Articular chondrocyte of knee joint (primary cell): ENCODE measurements around the gene SARS2. TPM values are rescaled to one million over a fixed set of nuclear protein-coding genes. Genes with fewer than 3 reads are reported as not detected.

Source experiments
- total RNA-seq: library from RNA; depleted of rRNA; stranded (reverse); fragments of >200 nt; gene quantifications from 2 replicates; pipeline ENCODE4 v1.2.3, GENCODE V29; 2012

The SARS2 gene
- 10.2 and 14.1 TPM in 2 replicates for total RNA-seq

DNA sequence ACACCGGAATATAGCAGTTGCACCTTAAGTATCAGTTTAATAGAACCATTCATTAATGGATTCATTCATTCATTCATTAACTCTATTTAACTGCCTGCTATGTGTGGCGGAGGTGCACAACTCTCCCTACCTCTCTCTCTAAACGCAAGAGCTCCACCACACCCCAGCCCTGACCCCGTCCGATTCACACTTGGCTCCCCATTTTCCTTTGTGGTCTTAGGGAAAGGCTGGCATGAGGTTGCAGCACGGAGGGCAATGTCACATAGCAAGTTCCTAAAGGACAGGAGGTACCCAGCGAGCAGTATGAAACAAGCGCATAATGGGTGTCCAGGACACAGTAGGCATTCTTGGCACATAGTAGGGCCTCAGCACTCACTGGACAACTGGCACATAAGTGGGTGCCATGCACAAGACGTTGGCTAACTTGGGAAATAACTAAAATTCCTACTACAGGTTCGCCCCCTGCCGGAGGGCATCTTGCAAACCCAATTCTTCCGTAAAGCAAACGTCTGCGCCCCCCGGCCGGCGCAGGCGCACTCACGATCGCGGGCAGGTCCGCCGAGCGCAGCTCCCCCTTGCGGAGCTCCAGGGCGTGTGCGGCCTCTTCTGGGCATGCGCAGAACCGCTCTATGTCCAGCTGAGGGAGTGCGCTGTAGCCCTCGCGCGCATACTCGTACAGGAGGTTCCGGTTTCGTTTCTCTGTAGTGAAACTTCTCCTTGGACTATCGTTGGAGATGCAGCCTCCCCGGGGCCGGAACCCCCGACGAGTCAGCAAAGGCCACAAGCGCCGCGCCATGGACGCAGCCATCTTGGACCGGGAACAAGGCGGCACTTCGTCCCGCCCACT, at the start of gene SARS2:
Gene SARS2, minus strand, starts transcription at position 835 of the 847 bp plus-strand sequence. Its CDS starts 27 bp downstream, at position 808.

DNA sequence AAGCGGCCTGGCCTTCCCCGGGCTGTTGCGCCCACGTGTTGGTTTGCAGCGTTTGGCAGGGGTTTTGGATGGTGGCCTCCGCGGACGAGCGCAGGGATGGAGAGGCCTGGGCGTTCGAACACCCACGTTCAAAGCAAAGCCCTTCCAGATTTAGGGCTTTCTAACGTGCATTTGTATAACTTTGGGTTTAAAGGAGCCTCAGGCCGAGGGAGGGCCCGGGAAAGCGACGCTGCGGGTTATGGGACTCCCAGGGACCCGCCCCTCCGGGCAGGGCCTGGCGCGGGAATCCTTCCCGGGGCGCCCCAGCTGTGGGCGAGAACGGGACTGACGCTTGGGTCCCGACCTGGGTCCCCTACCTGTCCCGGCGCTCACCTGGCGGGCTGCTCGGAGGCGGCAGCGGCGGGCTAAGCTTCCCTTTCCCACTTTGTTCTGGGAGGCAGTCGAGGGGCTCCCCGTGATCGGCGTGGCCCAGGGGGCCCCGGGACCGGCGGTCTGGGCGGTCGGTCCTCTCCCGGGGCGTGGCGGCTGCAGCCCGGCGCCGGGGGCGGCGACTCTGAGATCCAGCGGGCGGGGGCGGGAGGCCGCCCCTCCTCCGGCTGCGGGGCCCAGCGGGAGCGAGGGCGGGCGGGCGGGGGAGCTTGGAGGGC, 44.8 kb upstream of the SARS2 start, which contains the start of gene FBXO17:
Gene FBXO17, minus strand, starts transcription at position 529 of the 647 bp plus-strand sequence. CDS start 25,423 bp downstream, outside the sequence.

DNA sequence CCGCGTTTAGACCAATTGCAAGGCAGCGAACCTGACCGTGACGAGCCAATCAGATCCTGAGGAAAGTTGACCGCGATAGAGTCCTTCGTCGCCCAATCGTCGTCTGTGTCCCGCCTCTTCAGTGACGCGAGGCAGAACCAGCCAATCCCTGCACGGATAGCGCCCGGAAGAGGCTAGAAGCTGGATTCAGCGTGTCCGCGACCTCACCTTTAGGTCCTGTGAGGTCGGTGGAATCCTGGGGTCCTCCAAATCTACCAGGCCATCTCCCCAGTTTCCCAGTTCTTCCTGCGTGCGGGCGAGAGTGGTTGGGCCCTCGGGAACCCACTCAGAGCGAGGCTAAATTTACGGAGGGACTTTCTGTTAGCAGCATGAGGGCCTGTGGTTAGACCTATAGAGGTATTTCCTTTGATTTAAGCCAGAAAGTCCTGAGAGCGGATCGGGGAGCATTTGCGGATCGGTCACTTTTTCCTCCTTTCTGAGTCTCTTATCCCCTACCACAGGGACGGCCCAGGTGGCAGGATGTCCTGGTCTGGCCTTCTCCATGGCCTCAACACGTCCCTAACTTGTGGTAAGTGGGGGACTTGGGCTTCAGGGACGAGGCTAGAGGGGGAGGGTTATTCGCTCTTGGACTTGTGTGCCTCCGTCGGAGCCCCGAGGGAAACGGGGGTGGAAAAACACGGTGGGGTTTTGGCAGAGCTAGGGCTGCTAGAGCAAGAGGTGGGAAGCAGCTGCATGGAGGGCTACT, 385 bp upstream of the SARS2 start, which contains the start of gene MRPS12:
Gene MRPS12, plus strand, starts transcription at position 169 of the 745 bp plus-strand sequence. Its CDS starts 351 bp downstream, at position 520.

GRCh38 chr19:38899447-38900201, 30.9 kb downstream of the SARS2 start, which contains the start of the genes NFKBIB and SIRT2:
NFKBIB (plus strand) TSS chr19:38899969; CDS start chr19:38900033, 64 bp downstream.
SIRT2 (minus strand) TSS chr19:38899618; CDS start chr19:38899521, 97 bp downstream.

DNA sequence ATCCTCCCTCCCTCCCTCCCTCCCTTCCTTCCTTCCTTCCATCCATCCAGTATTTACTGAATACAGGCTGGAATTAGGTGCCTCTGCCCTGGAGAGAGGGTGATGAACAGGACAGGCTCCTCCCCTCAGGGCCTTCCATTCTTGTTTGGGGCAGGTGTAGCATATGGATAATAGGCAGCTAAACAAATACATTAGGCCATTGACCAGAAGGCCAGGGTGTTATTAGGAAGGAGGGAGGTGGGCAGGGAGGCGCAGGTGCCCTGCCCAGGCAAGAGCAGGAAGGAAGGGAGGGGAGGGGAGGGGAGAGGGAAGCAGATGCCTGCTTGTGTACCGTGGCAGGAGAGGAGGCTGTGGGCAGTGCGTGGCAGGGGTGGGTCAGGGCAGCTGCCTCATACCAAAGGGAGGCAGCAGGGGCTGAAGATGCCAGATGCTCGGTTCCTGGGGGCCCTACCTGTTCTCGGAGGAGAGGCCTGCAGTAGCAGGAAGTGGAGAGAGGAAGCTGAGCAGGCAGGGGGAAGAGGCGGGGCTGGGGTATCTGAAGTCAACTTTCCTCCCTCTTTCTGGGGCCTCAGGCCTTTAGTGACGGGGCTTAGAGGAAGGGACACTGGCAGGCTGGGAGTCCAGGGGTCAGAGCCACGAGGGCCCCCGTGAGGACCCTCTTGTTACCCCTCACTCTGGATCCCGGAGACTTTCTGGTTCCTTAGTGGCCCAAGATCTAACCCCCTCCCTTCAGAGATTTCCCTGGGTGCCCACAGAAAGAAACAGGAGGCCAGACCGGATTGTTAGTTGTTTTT, 52.6 kb downstream of the SARS2 start, which contains the start of gene RINL:
Gene RINL, minus strand, starts transcription at position 495 of the 794 bp plus-strand sequence. CDS start 1,533 bp downstream, outside the sequence.

Other genes starting within 250 kb of the SARS2 start
- gene CAPN12, start 186.3 kb downstream of the SARS2 start, total RNA-seq = 0.13 and 0.43 TPM in 2 replicates
- gene LGALS7, start 157.2 kb downstream of the SARS2 start, total RNA-seq = not detected in 2 replicates
- gene LGALS7B, start 141.6 kb downstream of the SARS2 start, total RNA-seq = not detected in 2 replicates
- gene LGALS4, start 117.8 kb downstream of the SARS2 start, total RNA-seq = 0.22 TPM in 1 of 2 replicates, not detected in the other
- gene ECH1, start 99.0 kb downstream of the SARS2 start, total RNA-seq = 27.8 and 28.0 TPM in 2 replicates
- 240 and 255 TPM in 2 replicates for gene HNRNPL, start 80.8 kb downstream of the SARS2 start, total RNA-seq
- 3.6 and 3.9 TPM in 2 replicates for gene RINL, start 52.5 kb downstream of the SARS2 start, total RNA-seq
- 41.7 and 49.8 TPM in 2 replicates for gene SIRT2, start 31.1 kb downstream of the SARS2 start, total RNA-seq
- gene NFKBIB, start 30.8 kb downstream of the SARS2 start, total RNA-seq = 7.8 TPM in 2 replicates
- gene CCER2, start 18.6 kb downstream of the SARS2 start, total RNA-seq = not detected in 2 replicates
- gene MRPS12, start 181 bp upstream of the SARS2 start, total RNA-seq = 17.1 and 19.2 TPM in 2 replicates
- gene FBXO17, start 45.0 kb upstream of the SARS2 start, total RNA-seq = 28.4 and 30.3 TPM in 2 replicates
- gene FBXO27, start 101.8 kb upstream of the SARS2 start, total RNA-seq = 1.8 and 6.7 TPM in 2 replicates
- gene ACP7, start 153.6 kb upstream of the SARS2 start, total RNA-seq = not detected in 2 replicates
- gene PAK4, start 195.0 kb upstream of the SARS2 start, total RNA-seq = 8.2 and 11.0 TPM in 2 replicates